IMR-90 (cell line): ENCODE measurements around the gene NRXN2. TPM values are rescaled to one million over a fixed set of nuclear protein-coding genes. Genes with fewer than 3 reads are reported as not detected.

Experiments
- ATAC-seq: fragments of 200-7000 bp; cut with Tn5 transposase; 2 replicates; pipeline ENCODE4 v1.9.1; 2020; ENCODE audit warnings: low read depth, mild to moderate bottlenecking, moderate library complexity
- BruUV-seq: library from RNA; stranded (reverse); fragments of 400-500 nt; replicated peaks from 2 replicates; lab custom pipeline; 2021; lab: Mats Ljungman, UMichigan
- CTCF ChIA-PET: fragments of 300-600 bp; formaldehyde crosslinking; extraction: SDS; loops from one replicate; lab custom pipeline; 2021; ENCODE audit warnings: antibody characterized with exemption; lab: Yijun Ruan, JAX
- POLR2A ChIA-PET: fragments of 300-600 bp; sonication (Branson Sonifier 250); formaldehyde crosslinking; loops from one replicate; lab custom pipeline; 2022; ENCODE audit warnings: antibody characterized with exemption; ENCODE audit not compliant: unreplicated experiment; lab: Charles Lee
- DNase-seq: peaks from one replicate; pipeline ENCODE4 v3.0.0; 2013
- H2AFZ ChIP-seq: replicated peaks from 2 replicates; pipeline ENCODE3; 2013; ENCODE audit warnings: low read length, mild to moderate bottlenecking; ENCODE audit not compliant: poor library complexity
- H2AK5ac ChIP-seq: 2 replicates; pipeline ENCODE4 v1.6.1; 2013; ENCODE audit warnings: low read depth, low read length, inconsistent platforms
- H2AK9ac ChIP-seq: replicated peaks from 2 replicates; pipeline ENCODE3; 2013; ENCODE audit warnings: mild to moderate bottlenecking, low read depth, low read length, moderate library complexity; ENCODE audit not compliant: poor library complexity
- H2BK120ac ChIP-seq: 2 replicates; pipeline ENCODE4 v1.6.1; 2013; ENCODE audit warnings: low read depth, low read length, inconsistent platforms
- H2BK15ac ChIP-seq: 3 replicates; pipeline ENCODE4 v1.6.1; 2013; ENCODE audit warnings: low read depth, low read length, inconsistent platforms
- H2BK20ac ChIP-seq: 2 replicates; pipeline ENCODE4 v1.6.1; 2013; ENCODE audit warnings: low read depth, mild to moderate bottlenecking, inconsistent platforms, low read length, moderate library complexity
- H2BK5ac ChIP-seq: 2 replicates; pipeline ENCODE4 v1.6.1; 2013; ENCODE audit warnings: mild to moderate bottlenecking, low read depth, low read length, inconsistent platforms; ENCODE audit not compliant: poor library complexity, severe bottlenecking
- H3K14ac ChIP-seq: replicated peaks from 2 replicates; pipeline ENCODE4 v1.6.1; 2013; ENCODE audit warnings: low read depth, low read length, inconsistent platforms
- H3K18ac ChIP-seq: 2 replicates; pipeline ENCODE4 v1.6.1; 2013; ENCODE audit warnings: low read depth, low read length, control low read depth
- H3K23ac ChIP-seq: 2 replicates; pipeline ENCODE4 v1.6.1; 2013; ENCODE audit warnings: low read depth, low read length, inconsistent platforms
- H3K27ac ChIP-seq: 2 replicates; pipeline ENCODE4 v1.5.1; 2013; ENCODE audit warnings: mild to moderate bottlenecking, control low read depth, low read length; ENCODE audit not compliant: insufficient read depth
- H3K27me3 ChIP-seq: 2 replicates; pipeline ENCODE4 v1.6.1; 2013; ENCODE audit warnings: low read length; ENCODE audit not compliant: control insufficient read depth, insufficient read depth
- H3K36me3 ChIP-seq: 2 replicates; pipeline ENCODE4 v1.6.1; 2013; ENCODE audit warnings: low read length, mixed read lengths; ENCODE audit not compliant: control insufficient read depth, insufficient read depth
- H3K4ac ChIP-seq: 2 replicates; pipeline ENCODE4 v1.6.1; 2013; ENCODE audit warnings: low read depth, low read length, inconsistent platforms
- H3K4me1 ChIP-seq: 2 replicates; pipeline ENCODE4 v1.6.1; 2013; ENCODE audit warnings: low read length, mixed read lengths; ENCODE audit not compliant: control insufficient read depth, insufficient read depth
- H3K4me2 ChIP-seq: 2 replicates; pipeline ENCODE4 v1.6.1; 2013; ENCODE audit warnings: low read depth, mild to moderate bottlenecking, control low read depth, low read length, moderate library complexity
- H3K4me3 ChIP-seq: 2 replicates; pipeline ENCODE4 v1.5.1; 2013; ENCODE audit warnings: low read depth, mild to moderate bottlenecking, control low read depth, low read length, moderate library complexity; ENCODE audit not compliant: insufficient read depth
- H3K56ac ChIP-seq: 2 replicates; pipeline ENCODE4 v1.6.1; 2013; ENCODE audit warnings: low read length, inconsistent platforms; ENCODE audit not compliant: insufficient read depth; ENCODE audit errors: extremely low read depth
- H3K79me1 ChIP-seq, 2 experiments: 2 replicates each; pipeline ENCODE4 v1.6.1; 2013; ENCODE audit warnings: low read length in 2 of 2, inconsistent platforms in 1 of 2, low read depth in 1 of 2
- H3K9ac ChIP-seq: 2 replicates; pipeline ENCODE4 v1.6.1; 2013; ENCODE audit warnings: low read depth, low read length, control low read depth
- H3K9me1 ChIP-seq: 2 replicates; pipeline ENCODE4 v1.6.1; 2013; ENCODE audit warnings: low read length, inconsistent platforms; ENCODE audit not compliant: insufficient read depth
- H3K9me3 ChIP-seq: 2 replicates; pipeline ENCODE4 v1.6.1; 2013; ENCODE audit warnings: low read length; ENCODE audit not compliant: control insufficient read depth, insufficient read depth
- H4K20me1 ChIP-seq: 2 replicates; pipeline ENCODE4 v1.6.1; 2013; ENCODE audit warnings: low read length, inconsistent platforms; ENCODE audit not compliant: insufficient read depth
- H4K5ac ChIP-seq: 2 replicates; pipeline ENCODE4 v1.6.1; 2013; ENCODE audit warnings: mild to moderate bottlenecking, low read depth, low read length, control low read depth
- H4K8ac ChIP-seq, 2 experiments: 2 replicates each; pipeline ENCODE4 v1.6.1; 2013; ENCODE audit warnings: low read depth in 2 of 2, low read length in 2 of 2, control low read depth in 1 of 2, inconsistent platforms in 1 of 2
- H4K91ac ChIP-seq: 2 replicates; pipeline ENCODE4 v1.6.1; 2013; ENCODE audit warnings: low read depth, low read length, inconsistent platforms; ENCODE audit not compliant: insufficient read depth
- BHLHE40 ChIP-seq: fragments of 150-350 bp; IDR thresholded peaks from 2 replicates; pipeline ENCODE4 v1.6.1; 2016; ENCODE audit warnings: mild to moderate bottlenecking, low read depth, low read length
- CEBPB ChIP-seq: IDR thresholded peaks from 2 replicates; pipeline ENCODE4 v1.6.1; 2012; ENCODE audit warnings: low read depth, low read length, improper control_type of control experiment
- CHD1 ChIP-seq: IDR thresholded peaks from 2 replicates; pipeline ENCODE4 v1.6.1; 2012; ENCODE audit warnings: low read depth, low read length, improper control_type of control experiment
- FOS ChIP-seq: fragments of 150-350 bp; IDR thresholded peaks from 2 replicates; pipeline ENCODE4 v1.6.1; 2016; ENCODE audit warnings: low read depth, low read length
- MAFK ChIP-seq: IDR thresholded peaks from 2 replicates; pipeline ENCODE4 v1.6.1; 2012; ENCODE audit warnings: low read depth, low read length, improper control_type of control experiment
- MAZ ChIP-seq: IDR thresholded peaks from 2 replicates; pipeline ENCODE4 v1.6.1; 2012; ENCODE audit warnings: low read depth, mild to moderate bottlenecking, low read length, improper control_type of control experiment, moderate library complexity, borderline replicate concordance
- MXI1 ChIP-seq: IDR thresholded peaks from 2 replicates; pipeline ENCODE4 v1.6.1; 2012; ENCODE audit warnings: low read depth, mild to moderate bottlenecking, low read length, moderate library complexity, borderline replicate concordance
- NFE2L2 ChIP-seq: fragments of 150-350 bp; IDR thresholded peaks from 2 replicates; pipeline ENCODE4 v1.6.1; 2016; ENCODE audit warnings: low read depth, mild to moderate bottlenecking, low read length
- POLR2A ChIP-seq: IDR thresholded peaks from 2 replicates; pipeline ENCODE4 v1.6.1; 2012; ENCODE audit warnings: mild to moderate bottlenecking, low read depth, low read length
- RAD21 ChIP-seq: IDR thresholded peaks from 2 replicates; pipeline ENCODE4 v1.6.1; 2012; ENCODE audit warnings: low read length, improper control_type of control experiment
- RCOR1 ChIP-seq: IDR thresholded peaks from 2 replicates; pipeline ENCODE4 v1.6.1; 2012; ENCODE audit warnings: mild to moderate bottlenecking, low read length, improper control_type of control experiment; ENCODE audit not compliant: insufficient replicate concordance
- RFX5 ChIP-seq: IDR thresholded peaks from 2 replicates; pipeline ENCODE4 v1.8.0; 2012; ENCODE audit warnings: low read depth, mild to moderate bottlenecking, low read length, moderate library complexity
- SMC3 ChIP-seq: fragments of 150-350 bp; IDR thresholded peaks from 2 replicates; pipeline ENCODE4 v1.6.1; 2016; ENCODE audit warnings: low read depth, mild to moderate bottlenecking, antibody characterized with exemption, low read length, moderate library complexity
- WGBS, 2 experiments: methylation state at CpG; one replicate each; pipeline versions ENCODE4 v1.1.5 to v1.1.7; 2013; ENCODE audit warnings: missing lambda C conversion rate in 2 of 2; ENCODE audit not compliant: insufficient read length in 1 of 2; ENCODE audit errors: extremely low coverage in 2 of 2; 5-methylcytosine and 5-hydroxymethylcytosine counted together
- dilution Hi-C: fragments of 300-500 bp; cut with HindIII; formaldehyde crosslinking; loops from one replicate; pipeline ENCODE4 v1.14.3; 2018; ENCODE audit warnings: low sequenced_read_pairs; ENCODE audit not compliant: unreplicated experiment
- in situ Hi-C: fragments of 300-500 bp; cut with MboI; formaldehyde crosslinking; loops from 3 replicates; pipeline ENCODE4 v1.14.3; 2019; ENCODE audit warnings: low sequenced_read_pairs, inconsistent platforms, mixed read lengths
- intact Hi-C: fragments of 100-400 bp; cut with micrococcal nuclease; formaldehyde crosslinking; loops from 2 replicates; pipeline ENCODE4 v1.10.0; 2022
- polyA plus RNA-seq, 3 experiments: library from polyadenylated mRNA; depleted of rRNA; stranded (reverse); fragments of >200 nt; gene quantifications; 2 replicates each; pipeline ENCODE4 v1.2.3, GENCODE V29; 2012; ENCODE audit warnings: low replicate concordance in 1 of 3
- total RNA-seq: library from RNA; depleted of rRNA; stranded (reverse); fragments of >200 nt; gene quantifications from 2 replicates; pipeline ENCODE4 v1.2.3, GENCODE V29; 2012
- TF ChIP-seq, protein P1 (sequence below): fragments of 150-350 bp; IDR thresholded peaks from 2 replicates; pipeline ENCODE4 v1.6.1; 2016; ENCODE audit warnings: low read depth, mild to moderate bottlenecking, low read length, moderate library complexity, borderline replicate concordance
- TF ChIP-seq, protein P2 (sequence below): conservative IDR thresholded peaks from 2 replicates; pipeline ENCODE4 v1.5.1; 2012; ENCODE audit warnings: mild to moderate bottlenecking, low read depth, low read length, improper control_type of control experiment
- TF ChIP-seq, protein P3 (sequence below): fragments of 150-350 bp; IDR thresholded peaks from 2 replicates; pipeline ENCODE4 v1.6.1; 2017; ENCODE audit warnings: mild to moderate bottlenecking, antibody characterized with exemption, low read length, low read depth

Gene NRXN2
- total and polyA plus RNA-seq, 2 of the 4 experiments (the other 2 are of a cell fraction), result 0.18 to 0.22 TPM

DNA sequence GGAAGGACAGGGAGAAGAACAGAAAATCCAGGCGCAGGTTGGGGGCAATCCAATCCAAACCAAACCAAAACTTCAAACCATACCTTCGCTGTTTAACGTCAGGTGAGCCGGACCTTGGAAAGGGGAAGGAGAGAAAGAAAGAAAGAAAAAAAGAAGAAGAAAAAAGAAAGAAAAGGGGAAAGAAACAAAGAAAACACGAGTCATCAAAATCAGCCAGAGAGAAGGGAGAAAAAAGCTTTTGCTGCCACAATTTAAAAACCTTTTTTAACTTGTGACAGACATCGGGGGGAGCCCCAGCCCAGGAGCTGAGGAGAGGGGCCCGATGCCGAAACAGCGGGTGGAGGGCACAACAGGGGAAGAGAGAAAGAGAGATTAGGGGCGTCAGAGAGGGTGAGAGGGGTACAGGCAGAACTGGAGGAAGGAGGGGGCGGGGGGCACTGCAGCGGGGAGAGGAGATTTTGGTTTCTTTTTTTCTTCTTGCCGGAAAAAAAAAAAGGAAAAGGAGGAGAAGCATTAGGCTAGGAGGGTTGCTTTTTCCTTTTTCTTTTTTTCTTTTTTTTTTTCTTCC lies 30.1 kb downstream of the NRXN2 start:
- Histone ChIP-seq H4K20me1 (no peaks in the 10 kb centered on the region), H3K9ac (no peak overlapping the region), H3K9me3 (no peaks in the 10 kb centered on the region), H3K27me3 (peaks cover 79% of the 10 kb centered on the region), H3K23ac (no peak overlapping the region), H3K18ac (no peak overlapping the region), H3K56ac (no peak overlapping the region), H3K9me1 (no peaks in the 10 kb centered on the region), H2AFZ (no peak overlapping the region), H4K8ac (no peak overlapping the region), H2BK15ac (no peak overlapping the region), H4K5ac (no peak overlapping the region), H3K14ac (no peak overlapping the region), H2AK5ac (no peak overlapping the region), H2AK9ac (no peak overlapping the region), H3K79me1 (no peaks in the 10 kb centered on the region), H3K4ac (no peak overlapping the region), H2BK120ac (no peak overlapping the region), H3K27ac (no peak overlapping the region), H2BK5ac (no peak overlapping the region), H4K91ac (no peak overlapping the region), H3K4me1 (no peaks in the 10 kb centered on the region; the same call in 1 of the 2 replicates), H3K4me2 (no peak overlapping the region), H3K36me3 (no peaks in the 10 kb centered on the region), H2BK20ac (no peak overlapping the region), H3K4me3 (no peak overlapping the region)
- no TSS peak for BruUV-seq
- intact Hi-C loops (no loop called here), in situ Hi-C loops (no loop called here), dilution Hi-C loops (no loop called here)
- DNase-seq, result no peak
- TF ChIP-seq BHLHE40, result no peak
- TF ChIP-seq, protein P1, sequence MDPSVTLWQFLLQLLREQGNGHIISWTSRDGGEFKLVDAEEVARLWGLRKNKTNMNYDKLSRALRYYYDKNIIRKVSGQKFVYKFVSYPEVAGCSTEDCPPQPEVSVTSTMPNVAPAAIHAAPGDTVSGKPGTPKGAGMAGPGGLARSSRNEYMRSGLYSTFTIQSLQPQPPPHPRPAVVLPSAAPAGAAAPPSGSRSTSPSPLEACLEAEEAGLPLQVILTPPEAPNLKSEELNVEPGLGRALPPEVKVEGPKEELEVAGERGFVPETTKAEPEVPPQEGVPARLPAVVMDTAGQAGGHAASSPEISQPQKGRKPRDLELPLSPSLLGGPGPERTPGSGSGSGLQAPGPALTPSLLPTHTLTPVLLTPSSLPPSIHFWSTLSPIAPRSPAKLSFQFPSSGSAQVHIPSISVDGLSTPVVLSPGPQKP, result no peak
- TF ChIP-seq, protein P2, sequence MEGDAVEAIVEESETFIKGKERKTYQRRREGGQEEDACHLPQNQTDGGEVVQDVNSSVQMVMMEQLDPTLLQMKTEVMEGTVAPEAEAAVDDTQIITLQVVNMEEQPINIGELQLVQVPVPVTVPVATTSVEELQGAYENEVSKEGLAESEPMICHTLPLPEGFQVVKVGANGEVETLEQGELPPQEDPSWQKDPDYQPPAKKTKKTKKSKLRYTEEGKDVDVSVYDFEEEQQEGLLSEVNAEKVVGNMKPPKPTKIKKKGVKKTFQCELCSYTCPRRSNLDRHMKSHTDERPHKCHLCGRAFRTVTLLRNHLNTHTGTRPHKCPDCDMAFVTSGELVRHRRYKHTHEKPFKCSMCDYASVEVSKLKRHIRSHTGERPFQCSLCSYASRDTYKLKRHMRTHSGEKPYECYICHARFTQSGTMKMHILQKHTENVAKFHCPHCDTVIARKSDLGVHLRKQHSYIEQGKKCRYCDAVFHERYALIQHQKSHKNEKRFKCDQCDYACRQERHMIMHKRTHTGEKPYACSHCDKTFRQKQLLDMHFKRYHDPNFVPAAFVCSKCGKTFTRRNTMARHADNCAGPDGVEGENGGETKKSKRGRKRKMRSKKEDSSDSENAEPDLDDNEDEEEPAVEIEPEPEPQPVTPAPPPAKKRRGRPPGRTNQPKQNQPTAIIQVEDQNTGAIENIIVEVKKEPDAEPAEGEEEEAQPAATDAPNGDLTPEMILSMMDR, result no peak
- no peak for TF ChIP-seq POLR2A
- TF ChIP-seq MXI1, result no peak
- no peak for TF ChIP-seq CHD1
- TF ChIP-seq FOS, result no peak
- no peak for TF ChIP-seq MAFK
- TF ChIP-seq CEBPB, result no peak
- TF ChIP-seq NFE2L2, result no peak
- TF ChIP-seq, protein P3, sequence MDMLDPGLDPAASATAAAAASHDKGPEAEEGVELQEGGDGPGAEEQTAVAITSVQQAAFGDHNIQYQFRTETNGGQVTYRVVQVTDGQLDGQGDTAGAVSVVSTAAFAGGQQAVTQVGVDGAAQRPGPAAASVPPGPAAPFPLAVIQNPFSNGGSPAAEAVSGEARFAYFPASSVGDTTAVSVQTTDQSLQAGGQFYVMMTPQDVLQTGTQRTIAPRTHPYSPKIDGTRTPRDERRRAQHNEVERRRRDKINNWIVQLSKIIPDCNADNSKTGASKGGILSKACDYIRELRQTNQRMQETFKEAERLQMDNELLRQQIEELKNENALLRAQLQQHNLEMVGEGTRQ, result no peak
- TF ChIP-seq RCOR1, result no peak
- no peak for TF ChIP-seq SMC3
- no peak for TF ChIP-seq RAD21
- no peak for TF ChIP-seq RFX5
- TF ChIP-seq MAZ, result no peak
- WGBS, 2 experiments, result no CpG with 5 or more reads among the region's 13 CpGs
- CTCF ChIA-PET, result no interaction called here
- POLR2A ChIA-PET, result no interaction called here
- ATAC-seq, result no peak
